Stimulated activated CD4-positive, alpha-beta T cell treated with anti-CD3 and anti-CD28 coated beads, Interleukin-4, amount 100 ng/mL, for 1 hour (primary cell): Measurements from ENCODE around the gene ENKD1.
A peak's percentile ranks its signal among the peaks of the same experiment; 100 is the strongest.

Source experiments
- DNase-seq: peaks from one replicate; pipeline ENCODE4 v3.0.0-alpha.2; 2020

Gene ENKD1

GRCh38 chr16:67678354-67679023, 11.9 kb upstream of the ENKD1 start:
- DNase-seq: no peak

GRCh38 chr16:67677712-67678111, 11.2 kb upstream of the ENKD1 start:
- no peak for DNase-seq

- no peak for DNase-seq
These were observed 10.4 kb upstream of the ENKD1 start for GRCh38 chr16:67676939-67677338.

GRCh38 chr16:67676516-67676915, 10.0 kb upstream of the ENKD1 start:
- DNase-seq: no peak

GRCh38 chr16:67675999-67676398, 9.4 kb upstream of the ENKD1 start:
- no peak for DNase-seq

GRCh38 chr16:67675579-67675935, 9.0 kb upstream of the ENKD1 start:
- no peak for DNase-seq

GRCh38 chr16:67674851-67675578, 8.5 kb upstream of the ENKD1 start:
- no peak for DNase-seq

GRCh38 chr16:67673712-67674580, 7.4 kb upstream of the ENKD1 start:
- DNase-seq: no peak

GRCh38 chr16:67672739-67673662, 6.5 kb upstream of the ENKD1 start:
- peak; percentile 48 for DNase-seq

GRCh38 chr16:67672306-67672705, 5.8 kb upstream of the ENKD1 start:
- DNase-seq: no peak

- DNase-seq: no peak
These were observed 3.0 kb upstream of the ENKD1 start for GRCh38 chr16:67669499-67670101.

- DNase-seq: no peak
These were observed 2.1 kb upstream of the ENKD1 start for GRCh38 chr16:67668495-67669157.

- DNase-seq: peak; percentile 79
These were observed 1.4 kb upstream of the ENKD1 start for GRCh38 chr16:67667817-67668494.

GRCh38 chr16:67667453-67667816, 885 bp upstream of the ENKD1 start:
- no peak for DNase-seq

- DNase-seq: no peak
These were observed 458 bp downstream of the ENKD1 start for GRCh38 chr16:67666032-67666551.

GRCh38 chr16:67665598-67665997, 952 bp downstream of the ENKD1 start:
- no peak for DNase-seq

GRCh38 chr16:67664871-67665270, 1.7 kb downstream of the ENKD1 start:
- no peak for DNase-seq

GRCh38 chr16:67664258-67664657, 2.3 kb downstream of the ENKD1 start:
- DNase-seq: no peak

- DNase-seq: no peak
These were observed 2.7 kb downstream of the ENKD1 start for GRCh38 chr16:67663877-67664222.

GRCh38 chr16:67663151-67663876, 3.2 kb downstream of the ENKD1 start:
- peak; percentile 40 for DNase-seq
